Measurements from ENCODE around the gene SLC38A10.

- no peak for TF ChIP-seq CTCF (conservative IDR thresholded peaks at IDR 0.05; ENCODE audit: low read length)
- no peak for TF ChIP-seq EZH2phosphoT487 (IDR thresholded peaks at IDR 0.05; ENCODE audit: borderline replicate concordance, low read depth, low read length)
Measured at GRCh38 chr17:81282141-81282540, 13.0 kb downstream of the SLC38A10 start.

Data from OCI-LY7 (cell line).